Measurements from ENCODE around the gene MYDGF. TPM values are rescaled to one million over a fixed set of nuclear protein-coding genes. Genes with fewer than 3 reads are reported as not detected.
"Not testable (repeated sequence)": the region's sequence is repeated elsewhere in the genome, so short reads cannot be mapped to it uniquely, and the experiment has no call there.

Gene MYDGF
- 10 to 100 TPM; 58.8 to 84.5 (median 78.5) TPM for polyA plus RNA-seq (ENCODE audit: insufficient read length in 4 of 4)

DNA sequence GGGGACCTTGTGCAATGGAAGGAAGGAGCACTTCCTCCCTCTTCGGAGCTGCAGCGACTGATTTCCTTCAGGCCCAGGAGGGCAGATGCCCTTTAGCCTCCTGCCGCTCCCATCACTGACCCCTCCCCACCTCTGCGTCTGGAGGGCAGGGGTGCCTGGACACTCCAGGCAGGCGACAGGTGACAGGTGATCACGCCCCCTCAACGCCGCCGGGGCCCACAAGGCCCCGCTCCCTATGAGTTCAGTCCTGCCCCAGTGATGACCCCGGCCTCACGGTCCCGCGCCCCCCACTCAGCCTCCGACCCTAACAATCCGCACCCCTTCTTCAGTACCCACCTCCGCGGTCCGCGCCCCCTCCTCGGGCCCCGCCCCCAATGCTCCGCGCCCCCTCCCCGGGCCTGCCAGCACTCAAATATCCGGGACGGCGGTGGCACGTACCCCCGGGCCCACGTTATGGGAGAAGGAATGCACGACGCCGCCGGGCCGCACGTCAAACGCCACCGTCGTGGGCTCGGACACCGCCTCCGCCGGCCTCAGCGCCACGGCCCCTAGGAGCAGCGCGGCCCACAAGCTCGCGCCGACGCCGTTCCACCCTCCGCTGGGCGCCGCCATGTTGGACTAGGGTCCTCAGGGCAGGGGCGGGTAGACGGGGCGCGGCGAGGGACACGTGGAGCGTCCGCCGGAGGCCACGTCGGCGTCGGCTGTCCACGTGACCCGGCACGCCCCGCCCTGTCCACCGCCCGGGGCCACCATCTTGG lies at the start of gene MYDGF:
TSS of gene MYDGF (minus strand) at position 620 of the 758 bp plus-strand sequence. CDS start at position 612, 8 bp downstream.
- peak; percentile 52 to 76 (median 64) for DNase-seq (ENCODE audit: low read depth in 4 of 4, low spot score in 3 of 4)

DNA sequence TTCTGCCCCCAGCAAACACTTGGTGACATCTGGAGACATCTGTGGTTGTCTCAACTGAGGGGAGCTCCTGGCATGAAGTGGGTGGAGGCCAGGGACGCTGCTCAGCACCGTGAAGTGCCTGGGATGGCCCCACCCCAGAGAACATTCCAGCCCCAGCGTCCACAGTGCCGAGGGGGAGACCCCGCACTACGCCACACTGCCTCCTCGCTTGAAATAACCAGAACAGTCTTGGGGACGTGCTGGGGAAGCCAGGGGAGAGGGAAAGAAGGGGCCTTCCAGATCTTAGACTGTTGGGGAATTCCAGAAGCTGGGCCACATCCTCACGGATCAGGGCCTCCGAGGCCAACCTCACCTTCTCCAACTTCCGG lies 49.3 kb upstream of the MYDGF start:
- no peak for DNase-seq (ENCODE audit: low read depth in 4 of 4, low spot score in 3 of 4)

- no peak for DNase-seq (ENCODE audit: low read depth in 4 of 4, low spot score in 3 of 4)
These were observed 48.0 kb upstream of the MYDGF start for GRCh38 chr19:4717966-4718701.

DNA sequence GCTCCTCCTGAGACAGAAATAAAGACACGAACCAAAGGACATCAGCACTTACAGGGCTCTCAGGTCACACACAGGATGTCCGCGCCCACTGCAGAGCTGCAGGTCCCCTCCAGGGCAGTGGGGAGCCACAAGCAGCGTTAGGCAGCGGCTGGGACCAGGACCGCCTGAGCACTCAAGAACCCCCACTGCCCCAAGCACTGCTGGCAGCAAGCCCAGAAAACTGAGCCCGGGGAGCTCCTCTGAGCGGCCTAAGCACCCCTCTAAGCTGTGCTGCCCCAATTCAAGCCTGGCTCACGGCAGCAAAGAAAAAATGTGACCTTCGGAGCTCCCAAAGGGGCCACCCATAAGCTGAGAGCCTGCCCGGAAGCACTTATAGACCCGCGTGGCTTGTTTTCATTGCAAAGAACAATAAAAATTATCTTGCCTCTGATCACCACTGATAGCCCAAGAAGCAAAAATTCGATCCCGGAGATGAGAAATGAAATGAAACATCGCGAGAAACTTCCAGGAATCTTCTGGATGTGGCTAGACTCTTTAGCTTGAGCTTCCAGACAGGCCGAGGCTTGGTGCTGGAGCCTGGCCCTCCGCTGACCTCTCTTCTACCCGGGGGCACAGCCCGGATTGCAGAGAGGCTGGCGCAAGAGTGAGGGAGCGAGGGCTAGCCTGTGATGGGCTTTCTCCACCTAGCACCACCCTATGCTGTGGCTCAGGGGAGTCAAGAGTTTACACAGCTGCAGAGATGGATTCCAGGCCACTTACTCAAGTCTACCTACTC lies 47.2 kb upstream of the MYDGF start:
- no peak for DNase-seq (ENCODE audit: low read depth in 4 of 4, low spot score in 3 of 4)

GRCh38 chr19:4715529-4716221 lies 45.5 kb upstream of the MYDGF start:
- no peak for DNase-seq (ENCODE audit: low read depth in 4 of 4, low spot score in 3 of 4)

DNA sequence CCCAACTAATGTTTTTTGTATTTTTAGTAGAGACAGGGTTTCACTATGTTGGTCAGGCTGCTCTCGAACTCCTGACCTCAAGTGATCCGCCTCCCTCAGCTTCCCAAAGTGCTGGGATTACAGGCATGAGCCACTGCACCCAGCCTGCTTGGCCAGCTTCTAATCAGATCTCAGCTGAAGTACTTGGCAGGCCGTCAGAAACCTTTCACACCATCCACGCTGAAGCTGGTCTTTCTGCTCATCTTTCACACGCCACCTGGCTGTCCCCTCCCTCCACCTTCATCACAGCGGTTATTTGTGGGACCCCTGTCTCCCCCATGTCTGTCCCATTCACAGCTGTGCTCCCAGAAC lies 45.0 kb upstream of the MYDGF start:
- DNase-seq (ENCODE audit: low read depth in 4 of 4, low spot score in 3 of 4) = not testable (repeated sequence)

- DNase-seq (ENCODE audit: low read depth in 4 of 4, low spot score in 3 of 4) = no peak
These were observed 43.9 kb upstream of the MYDGF start for GRCh38 chr19:4714016-4714415.

DNA sequence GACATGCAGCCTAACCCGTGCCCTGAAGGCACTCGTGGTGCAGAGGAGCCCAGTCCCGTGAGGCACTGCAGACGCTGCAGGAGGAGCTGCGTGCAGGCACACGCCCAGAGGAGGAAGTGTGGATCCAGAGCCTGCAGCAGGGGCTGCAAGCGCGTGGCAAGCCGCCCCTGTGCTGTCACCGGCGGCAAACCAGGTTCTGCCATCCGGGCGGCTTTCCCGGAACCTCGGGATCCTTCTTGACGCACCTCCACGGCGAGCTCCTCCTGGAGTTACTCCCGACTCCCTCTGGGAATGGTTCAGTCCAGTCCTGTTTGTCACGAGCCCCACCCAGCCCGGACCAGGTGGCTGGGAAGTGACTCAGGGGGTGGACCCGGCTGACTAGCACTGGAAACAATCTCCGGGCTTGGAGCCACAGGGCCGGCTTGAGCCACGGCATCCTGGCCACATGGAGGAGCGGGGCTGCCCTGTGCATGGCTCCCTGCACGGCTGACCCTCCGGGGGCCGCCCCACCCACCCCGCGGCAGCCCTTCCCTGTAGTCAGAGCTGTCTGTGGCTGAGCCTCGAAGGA lies 43.3 kb upstream of the MYDGF start:
- DNase-seq (ENCODE audit: low read depth in 4 of 4, low spot score in 3 of 4) = no peak

DNA sequence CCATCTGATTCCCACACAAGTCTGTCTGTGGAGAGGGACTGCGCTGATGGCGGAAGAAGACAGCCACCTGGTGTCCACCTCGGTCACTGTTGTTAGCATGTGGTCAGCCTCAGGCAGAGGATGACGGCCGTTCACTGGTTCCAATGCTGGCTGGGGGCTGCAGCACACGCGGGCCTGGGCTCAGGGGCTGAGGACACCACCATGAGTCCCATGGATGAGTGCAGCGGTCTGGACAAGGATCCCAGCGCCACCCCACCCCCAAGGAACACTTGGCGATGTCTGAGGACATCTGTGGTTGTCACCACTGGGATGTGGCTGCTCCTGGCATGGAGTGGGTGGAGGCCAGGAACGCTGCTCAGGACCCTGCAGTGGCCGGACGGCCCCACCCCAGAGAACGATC lies 42.6 kb upstream of the MYDGF start:
- DNase-seq (ENCODE audit: low read depth in 4 of 4, low spot score in 3 of 4) = no peak

GRCh38 chr19:4711211-4711610 lies 41.1 kb upstream of the MYDGF start:
- DNase-seq (ENCODE audit: low read depth in 4 of 4, low spot score in 3 of 4) = no peak

GRCh38 chr19:4710281-4710600 lies 40.1 kb upstream of the MYDGF start:
- no peak for DNase-seq (ENCODE audit: low read depth in 4 of 4, low spot score in 3 of 4)

GRCh38 chr19:4709440-4710280 lies 39.5 kb upstream of the MYDGF start:
- no peak for DNase-seq (ENCODE audit: low read depth in 4 of 4, low spot score in 3 of 4)

DNA sequence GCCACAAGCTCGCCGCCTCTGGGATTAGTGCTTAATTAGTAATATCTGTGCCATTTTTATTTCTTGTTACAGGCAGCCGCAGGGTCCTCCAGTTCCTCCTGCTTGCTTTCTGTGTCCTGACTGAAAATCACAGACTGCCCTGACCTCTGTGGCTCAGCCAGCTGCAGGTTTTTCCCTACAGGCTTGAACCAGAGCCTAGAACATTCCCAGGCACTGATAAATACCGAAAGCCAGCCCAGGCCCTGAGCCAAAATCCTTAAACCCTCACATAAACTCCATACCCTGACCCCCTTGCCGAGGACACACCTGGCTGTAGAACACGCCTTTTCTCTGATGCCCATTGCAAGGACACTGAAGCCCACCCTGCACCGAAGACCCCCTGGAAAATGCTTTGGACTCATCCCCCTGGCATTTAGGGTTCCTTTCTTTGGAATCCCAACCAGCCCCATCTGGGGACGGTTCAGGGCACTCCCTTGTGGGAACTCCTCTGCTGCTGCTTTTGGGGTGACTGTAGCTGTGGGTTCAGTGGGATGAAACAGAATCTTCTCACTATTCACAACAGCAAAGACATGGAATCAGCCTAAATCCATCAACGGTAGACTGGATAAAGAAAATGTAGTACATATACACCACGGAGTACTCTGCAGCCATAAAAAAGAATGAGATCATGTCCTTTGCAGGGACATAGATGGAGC lies 38.0 kb upstream of the MYDGF start:
- no peak for DNase-seq (ENCODE audit: low read depth in 4 of 4, low spot score in 3 of 4)

DNA sequence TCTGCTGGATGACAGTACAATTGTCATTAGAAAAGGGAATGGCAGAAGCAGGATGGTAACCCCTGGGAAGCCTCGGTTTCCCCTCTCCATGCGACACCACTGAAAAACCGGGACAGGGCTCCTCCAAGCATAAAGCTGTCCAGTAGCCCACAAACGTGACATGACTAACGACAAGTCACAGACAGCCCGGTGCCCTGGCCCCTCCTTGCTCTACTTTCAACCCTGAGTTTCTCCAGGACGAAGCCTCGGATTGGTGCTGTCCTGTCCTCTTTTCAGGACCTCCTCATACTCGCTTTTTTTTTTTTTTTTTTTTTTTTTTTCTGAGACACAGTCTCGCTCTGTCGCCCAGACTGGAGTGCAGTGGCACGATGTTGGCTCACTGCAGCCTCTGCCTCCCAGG lies 37.2 kb upstream of the MYDGF start:
- DNase-seq (ENCODE audit: low read depth in 4 of 4, low spot score in 3 of 4) = no peak

DNA sequence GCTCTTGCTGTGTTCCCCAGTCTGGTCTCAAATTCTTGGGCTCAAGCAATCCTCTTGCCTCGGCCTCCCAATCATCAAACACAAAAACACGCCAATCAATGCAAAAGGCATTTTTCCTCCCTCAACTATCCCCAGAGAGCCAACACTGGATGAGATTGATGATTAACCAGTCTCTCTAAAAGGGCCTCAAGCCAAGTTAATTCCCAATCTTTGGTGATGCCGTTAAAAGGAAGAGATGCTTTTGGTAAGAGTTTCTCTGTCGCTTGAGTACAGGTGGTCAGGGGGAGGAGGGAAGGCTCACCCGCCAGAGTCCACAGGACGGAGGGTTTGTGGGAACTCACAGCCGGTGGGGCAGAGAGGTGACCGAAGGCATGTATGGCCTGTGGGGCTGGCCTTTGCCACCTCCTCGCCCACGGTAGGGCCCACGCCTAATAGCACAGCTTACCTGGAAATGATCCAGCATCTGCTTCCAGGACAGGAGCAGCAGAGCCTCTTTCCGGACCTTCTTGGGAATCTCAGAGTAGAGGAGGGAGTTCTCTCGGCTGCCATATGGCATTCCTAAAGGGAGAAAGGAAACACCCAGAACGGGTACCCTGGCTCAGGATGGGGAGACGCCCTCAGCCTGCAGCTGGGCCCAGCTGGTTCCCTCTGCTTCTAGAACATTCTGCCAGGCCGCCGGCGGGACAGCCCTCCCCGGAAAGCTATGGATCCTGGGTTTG lies 35.4 kb upstream of the MYDGF start:
- DNase-seq (ENCODE audit: low read depth in 4 of 4, low spot score in 3 of 4) = no peak

- DNase-seq (ENCODE audit: low read depth in 4 of 4, low spot score in 3 of 4) = no peak
These were observed 34.2 kb upstream of the MYDGF start for GRCh38 chr19:4704317-4704673.

- no peak for DNase-seq (ENCODE audit: low read depth in 4 of 4, low spot score in 3 of 4)
These were observed 33.7 kb upstream of the MYDGF start for GRCh38 chr19:4703671-4704316.

- no peak for DNase-seq (ENCODE audit: low read depth in 4 of 4, low spot score in 3 of 4)
These were observed 32.6 kb upstream of the MYDGF start for GRCh38 chr19:4702764-4703163.
